ENCODE data around the gene NUDT21. TPM values are rescaled to one million over a fixed set of nuclear protein-coding genes. Genes with fewer than 3 reads are reported as not detected.

NUDT21 gene
- total and polyA plus RNA-seq, 2 of the 8 experiments (the other 6 are each of a cell fraction or from before 2014, with no cell fraction given): 78.1 to 277 TPM

- Histone ChIP-seq H4K91ac (replicated peaks; ENCODE audit: insufficient read length, low read length) (no peak overlapping the region), H2BK12ac (ENCODE audit: low read depth, low read length) (no peak overlapping the region), H2BK15ac (ENCODE audit: low read length) (no peak overlapping the region), H2BK120ac (replicated peaks; ENCODE audit: low read depth, low read length) (no peak overlapping the region), H3K36me3 (ENCODE audit: control insufficient read depth in 2 of 4, insufficient read depth in 4 of 4, low read length in 3 of 4) (peaks cover 3 to 22% (median 12%) of the 10 kb centered on the region in 4 experiments; a peak in 7 of 8 replicates), H3K27me3 (replicated peaks in 1 of 4; ENCODE audit: control insufficient read depth in 3 of 4, extremely low read depth in 1 of 4, insufficient read depth in 3 of 4, low read length in 3 of 4) (no peaks in the 10 kb centered on the region), H3K4ac (replicated peaks; ENCODE audit: insufficient read length, low read depth, low read length) (no peak overlapping the region), H4K5ac (ENCODE audit: insufficient read length, low read depth, low read length) (no peak overlapping the region), H3K9me3 (ENCODE audit: insufficient read depth in 2 of 2, low read depth in 1 of 2, low read length in 1 of 2) (no peaks in the 10 kb centered on the region), H3K56ac (replicated peaks; ENCODE audit: insufficient read length, low read depth, low read length) (no peak overlapping the region), H2AK5ac (ENCODE audit: low read depth, low read length) (no peak overlapping the region), H3K14ac (ENCODE audit: insufficient read length) (no peak overlapping the region), H4K20me1 (replicated peaks in 1 of 2; ENCODE audit: control insufficient read depth in 1 of 2, insufficient read depth in 2 of 2, low read length in 2 of 2) (no peaks in the 10 kb centered on the region), H3K79me1 (ENCODE audit: low read depth, low read length) (no peaks in the 10 kb centered on the region), H3K4me3 (ENCODE audit: extremely low read depth in 1 of 4, insufficient read depth in 2 of 4, low read depth in 3 of 4, low read length in 4 of 4) (no peak overlapping the region), H2BK5ac (ENCODE audit: low read depth, low read length) (no peak overlapping the region), H3K23me2 (ENCODE audit: low read depth, low read length) (no peaks in the 10 kb centered on the region), H3K18ac (ENCODE audit: extremely low read depth, low read length) (no peak overlapping the region), H3K9ac (replicated peaks in 1 of 4; ENCODE audit: extremely low read depth in 1 of 4, low read depth in 3 of 4, low read length in 3 of 4) (no peak overlapping the region), H2AFZ (ENCODE audit: low read length) (no peak overlapping the region), H3K4me1 (replicated peaks in 1 of 4; ENCODE audit: control insufficient read depth in 3 of 4, insufficient read depth in 4 of 4, low read length in 3 of 4) (peaks cover 0 to 4% (median 0%) of the 10 kb centered on the region in 4 experiments; a peak in 2 of 7 replicates), H4K8ac (ENCODE audit: extremely low read depth, insufficient read depth, low read length) (no peak overlapping the region), H2BK20ac (ENCODE audit: low read length) (no peak overlapping the region), H3K27ac (ENCODE audit: low read depth, low read length) (no peak overlapping the region), H3K23ac (ENCODE audit: insufficient read length) (no peak overlapping the region), H3K4me2 (ENCODE audit: insufficient read depth in 1 of 2, low read depth in 2 of 2, low read length in 2 of 2) (no peak overlapping the region), H3K79me2 (ENCODE audit: control insufficient read depth in 1 of 2, insufficient read depth in 2 of 2, low read length in 2 of 2) (no peaks in the 10 kb centered on the region)
- 83% methylated on average over 2 of the region's 2 CpGs; no CpG with 5 or more reads in 1 of the 2 experiments for WGBS, 2 experiments (ENCODE audit: extremely low coverage in 1 of 2, insufficient coverage in 1 of 2, insufficient read length in 1 of 2, insufficient replicate concordance in 2 of 2, low coverage in 1 of 2, low lambda C conversion rate in 2 of 2, missing lambda C conversion rate in 1 of 2)
- TF ChIP-seq SRF (IDR thresholded peaks at IDR 0.05; ENCODE audit: low read depth, low read length) (no peak), CREB1 (IDR thresholded peaks at IDR 0.05) (no peak), KDM1A (IDR thresholded peaks at IDR 0.05; ENCODE audit: borderline replicate concordance, low read length) (no peak)
- FAIRE-seq: no peak
- no peak for DNase-seq (ENCODE audit: low read depth in 1 of 2, low spot score in 2 of 2)
- CTCF ChIA-PET (ENCODE audit: partially characterized antibody): interaction anchor here (1.3 to 1.8 kb wide), 2 partner anchors 119 to 221 kb away, joined by 3 to 5 read pairs; no protein-coding TSS in a partner anchor
- POLR2A ChIA-PET (ENCODE audit: partially characterized antibody): interaction anchor here (1.0 to 1.1 kb wide), 2 partner anchors 8 to 18 kb away, joined by 3 to 5 read pairs; no protein-coding TSS in a partner anchor
Measured at GRCh38 chr16:56481468-56482122, 30.5 kb upstream of the NUDT21 start.

Measured in H1 (cell line).